ENCODE results near the gene CNPY4. TPM values are rescaled to one million over a fixed set of nuclear protein-coding genes. Genes with fewer than 3 reads are reported as not detected.

CNPY4 gene
- polyA plus RNA-seq, 1 donor (not counting 4 experiments of a cell fraction or from before 2014, with no cell fraction given): 9.9 TPM

DNA sequence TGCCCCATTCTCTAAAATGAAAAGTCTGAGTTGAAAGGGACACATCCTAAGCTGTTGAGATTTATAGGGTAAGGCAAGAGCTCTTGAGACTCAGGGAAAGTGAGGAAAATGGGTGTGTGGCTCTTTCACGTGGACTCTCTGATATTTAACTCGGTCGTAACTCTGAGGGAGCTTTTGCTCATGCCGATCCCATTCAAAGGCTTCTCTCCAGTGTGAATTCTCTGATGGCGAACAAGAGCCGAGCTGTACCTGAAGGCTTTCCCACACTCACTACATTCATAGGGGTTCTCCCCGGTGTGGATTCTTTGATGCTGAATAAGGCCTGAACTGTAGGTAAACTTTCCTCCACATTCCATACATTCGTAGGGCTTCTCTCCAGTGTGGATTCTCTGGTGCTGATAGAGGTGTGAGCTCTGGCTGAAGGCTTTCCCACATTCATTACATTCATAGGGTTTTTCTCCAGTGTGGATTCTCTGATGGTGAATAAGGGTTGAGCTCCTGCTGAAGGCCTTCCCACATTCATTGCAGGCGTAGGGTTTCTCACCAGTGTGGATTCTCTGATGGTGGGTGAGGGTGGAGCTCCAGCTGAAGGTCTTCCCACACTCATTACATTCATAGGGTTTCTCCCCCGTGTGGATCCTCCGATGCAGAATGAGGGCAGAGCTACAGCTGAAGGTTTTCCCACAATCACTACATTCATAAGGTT, 48.3 kb upstream of the CNPY4 start:
- H3K9ac ChIP-seq (ENCODE audit: control insufficient read depth, extremely low read depth, insufficient read depth, low read length): no peak overlapping the region
- H3K4me1 ChIP-seq (ENCODE audit: control insufficient read depth, extremely low read depth, insufficient read depth, low read length): no peaks in the 10 kb centered on the region
- no peak overlapping the region for H3K4me3 ChIP-seq (ENCODE audit: control insufficient read depth in 2 of 3, extremely low read depth in 1 of 3, insufficient read depth in 2 of 3, low read depth in 1 of 3, low read length in 3 of 3)
- peaks cover 53 to 61% of the 10 kb centered on the region in 2 experiments for H3K36me3 ChIP-seq (ENCODE audit: control insufficient read depth in 2 of 2, extremely low read depth in 1 of 2, insufficient read depth in 2 of 2, low read length in 2 of 2)
- H3K79me2 ChIP-seq (ENCODE audit: control insufficient read depth, insufficient read depth, low read length): peaks cover 9% of the 10 kb centered on the region
- H3K4me2 ChIP-seq (ENCODE audit: control insufficient read depth, extremely low read depth, insufficient read depth, low read depth, low read length): no peak overlapping the region
- no peaks in the 10 kb centered on the region for H3K9me1 ChIP-seq (ENCODE audit: control insufficient read depth, extremely low read depth, insufficient read depth, low read length)
- TF ChIP-seq, protein P1, sequence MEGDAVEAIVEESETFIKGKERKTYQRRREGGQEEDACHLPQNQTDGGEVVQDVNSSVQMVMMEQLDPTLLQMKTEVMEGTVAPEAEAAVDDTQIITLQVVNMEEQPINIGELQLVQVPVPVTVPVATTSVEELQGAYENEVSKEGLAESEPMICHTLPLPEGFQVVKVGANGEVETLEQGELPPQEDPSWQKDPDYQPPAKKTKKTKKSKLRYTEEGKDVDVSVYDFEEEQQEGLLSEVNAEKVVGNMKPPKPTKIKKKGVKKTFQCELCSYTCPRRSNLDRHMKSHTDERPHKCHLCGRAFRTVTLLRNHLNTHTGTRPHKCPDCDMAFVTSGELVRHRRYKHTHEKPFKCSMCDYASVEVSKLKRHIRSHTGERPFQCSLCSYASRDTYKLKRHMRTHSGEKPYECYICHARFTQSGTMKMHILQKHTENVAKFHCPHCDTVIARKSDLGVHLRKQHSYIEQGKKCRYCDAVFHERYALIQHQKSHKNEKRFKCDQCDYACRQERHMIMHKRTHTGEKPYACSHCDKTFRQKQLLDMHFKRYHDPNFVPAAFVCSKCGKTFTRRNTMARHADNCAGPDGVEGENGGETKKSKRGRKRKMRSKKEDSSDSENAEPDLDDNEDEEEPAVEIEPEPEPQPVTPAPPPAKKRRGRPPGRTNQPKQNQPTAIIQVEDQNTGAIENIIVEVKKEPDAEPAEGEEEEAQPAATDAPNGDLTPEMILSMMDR (optimal IDR thresholded peaks at IDR 0.05 in 1 of 3, IDR thresholded peaks at IDR 0.05 in 1 of 3, conservative IDR thresholded peaks at IDR 0.05 in 1 of 3; ENCODE audit: extremely low read depth in 1 of 3, insufficient read depth in 2 of 3, low read length in 3 of 3): no peak
- TF ChIP-seq EZH2 (IDR thresholded peaks at IDR 0.05; ENCODE audit: low read length): no peak
- peaks cover 27% of the 10 kb centered on the region for H3K9me3 ChIP-seq (ENCODE audit: control insufficient read depth, low read depth, low read length)
- H3K27me3 ChIP-seq (ENCODE audit: control insufficient read depth, extremely low read depth, insufficient read depth, low read length): no peaks in the 10 kb centered on the region
- H2AFZ ChIP-seq (ENCODE audit: control insufficient read depth, low read length): no peak overlapping the region
- DNase-seq (ENCODE audit: low read depth, low spot score) (no peak), FAIRE-seq (no peak)
- dilution Hi-C loops (cut with MboI; ENCODE audit: extremely low pct_ligation_motif_present, low sequenced_read_pairs): no loop called here
- H4K20me1 ChIP-seq (ENCODE audit: control insufficient read depth, extremely low read depth, insufficient read depth, low read length): no peaks in the 10 kb centered on the region
- H3K27ac ChIP-seq (ENCODE audit: control insufficient read depth, insufficient read depth, low read length): no peak overlapping the region

DNA sequence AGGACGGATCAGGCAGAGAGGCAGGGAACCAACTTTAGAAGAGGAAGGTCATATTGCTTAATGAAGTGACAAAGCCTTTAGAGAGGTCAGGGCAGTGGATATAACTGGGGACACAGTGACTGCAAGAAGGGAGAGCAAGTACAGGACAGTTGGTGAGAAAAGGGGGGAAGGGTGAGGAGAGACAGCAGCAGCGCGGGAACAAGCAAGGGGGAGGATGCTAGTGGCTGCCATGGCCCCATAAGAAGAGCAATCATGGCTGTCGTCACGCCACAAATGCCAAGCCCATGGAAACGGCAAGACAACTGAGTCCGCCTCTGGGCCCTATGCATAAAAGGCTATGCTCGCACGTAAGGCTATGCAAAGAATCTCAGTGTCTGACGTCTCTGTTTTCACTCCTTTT, 47.0 kb upstream of the CNPY4 start:
- Histone ChIP-seq H3K4me1 (ENCODE audit: control insufficient read depth, extremely low read depth, insufficient read depth, low read length) (no peaks in the 10 kb centered on the region), H3K36me3 (ENCODE audit: control insufficient read depth in 2 of 2, extremely low read depth in 1 of 2, insufficient read depth in 2 of 2, low read length in 2 of 2) (peaks cover 60 to 69% of the 10 kb centered on the region in 2 experiments), H3K4me2 (ENCODE audit: control insufficient read depth, extremely low read depth, insufficient read depth, low read depth, low read length) (no peak overlapping the region), H3K27ac (ENCODE audit: control insufficient read depth, insufficient read depth, low read length) (no peak overlapping the region), H3K9ac (ENCODE audit: control insufficient read depth, extremely low read depth, insufficient read depth, low read length) (no peak overlapping the region), H3K9me3 (ENCODE audit: control insufficient read depth, low read depth, low read length) (peaks cover 27% of the 10 kb centered on the region), H3K9me1 (ENCODE audit: control insufficient read depth, extremely low read depth, insufficient read depth, low read length) (no peaks in the 10 kb centered on the region), H3K27me3 (ENCODE audit: control insufficient read depth, extremely low read depth, insufficient read depth, low read length) (no peaks in the 10 kb centered on the region), H4K20me1 (ENCODE audit: control insufficient read depth, extremely low read depth, insufficient read depth, low read length) (no peaks in the 10 kb centered on the region), H3K79me2 (ENCODE audit: control insufficient read depth, insufficient read depth, low read length) (peaks cover 18% of the 10 kb centered on the region), H2AFZ (ENCODE audit: control insufficient read depth, low read length) (no peak overlapping the region), H3K4me3 (ENCODE audit: control insufficient read depth in 2 of 3, extremely low read depth in 1 of 3, insufficient read depth in 2 of 3, low read depth in 1 of 3, low read length in 3 of 3) (no peak overlapping the region)
- dilution Hi-C loops (cut with MboI; ENCODE audit: extremely low pct_ligation_motif_present, low sequenced_read_pairs): no loop called here
- FAIRE-seq (no peak), DNase-seq (ENCODE audit: low read depth, low spot score) (no peak)
- no peak for TF ChIP-seq EZH2 (IDR thresholded peaks at IDR 0.05; ENCODE audit: low read length)
- TF ChIP-seq, protein P1 (optimal IDR thresholded peaks at IDR 0.05 in 1 of 3, IDR thresholded peaks at IDR 0.05 in 1 of 3, conservative IDR thresholded peaks at IDR 0.05 in 1 of 3; ENCODE audit: extremely low read depth in 1 of 3, insufficient read depth in 2 of 3, low read length in 3 of 3): no peak
